Activated B cell treated with CpG ODN at 0.5 μM for 24 hours (primary cell): Measurements from ENCODE around the gene SOAT1. TPM values are rescaled to one million over a fixed set of nuclear protein-coding genes. Genes with fewer than 3 reads are reported as not detected.
A peak's percentile ranks its signal among the peaks of the same experiment; 100 is the strongest.
"Not testable (repeated sequence)": the region's sequence is repeated elsewhere in the genome, so short reads cannot be mapped to it uniquely, and the experiment has no call there.

Experiments
- ATAC-seq: fragments of 200-7000 bp; cut with Tn5 transposase; one replicate; pipeline ENCODE4 v1.10.0; 2021; ENCODE audit warnings: low read depth, mild to moderate bottlenecking, moderate library complexity
- CTCF ChIA-PET: fragments of 350-600 bp; sonication (Branson Sonifier 250); formaldehyde crosslinking; loops from one replicate; lab custom pipeline; 2021; ENCODE audit warnings: antibody characterized with exemption; lab: Charles Lee
- POLR2A ChIA-PET: fragments of 350-600 bp; sonication (Branson Sonifier 250); formaldehyde crosslinking; loops from one replicate; lab custom pipeline; 2021; ENCODE audit warnings: antibody characterized with exemption; lab: Charles Lee
- DNase-seq: peaks from one replicate; pipeline ENCODE4 v3.0.0; 2022
- H3K27ac Mint-ChIP-seq: one replicate; pipeline ENCODE4 v1.8.0; 2020; ENCODE audit warnings: mixed read lengths
- H3K27me3 Mint-ChIP-seq: one replicate; pipeline ENCODE4 v1.8.0; 2021; ENCODE audit warnings: mixed read lengths
- H3K36me3 Mint-ChIP-seq: one replicate; pipeline ENCODE4 v1.8.0; 2021; ENCODE audit warnings: low read depth, mixed read lengths
- H3K4me1 Mint-ChIP-seq: one replicate; pipeline ENCODE4 v1.8.0; 2021; ENCODE audit warnings: mixed read lengths
- H3K4me3 Mint-ChIP-seq: one replicate; pipeline ENCODE4 v1.8.0; 2020; ENCODE audit warnings: mild to moderate bottlenecking, mixed read lengths
- H3K9me3 Mint-ChIP-seq: one replicate; pipeline ENCODE4 v1.8.0; 2020; ENCODE audit warnings: mixed read lengths
- intact Hi-C: fragments of 100-400 bp; cut with micrococcal nuclease; formaldehyde crosslinking; loops from one replicate; pipeline ENCODE4 v1.15.1; 2024
- total RNA-seq: library from RNA; stranded (reverse); gene quantifications from 2 replicates; pipeline ENCODE4 v1.2.3, GENCODE V29; 2022
- TF ChIP-seq, protein P1 (sequence below): fragments of 200-600 bp; IDR thresholded peaks from one replicate; pipeline ENCODE4 v1.8.0; 2022; ENCODE audit warnings: antibody characterized with exemption, mild to moderate bottlenecking

Gene SOAT1
- total RNA-seq, result 17.3 and 20.0 TPM in 2 replicates

DNA sequence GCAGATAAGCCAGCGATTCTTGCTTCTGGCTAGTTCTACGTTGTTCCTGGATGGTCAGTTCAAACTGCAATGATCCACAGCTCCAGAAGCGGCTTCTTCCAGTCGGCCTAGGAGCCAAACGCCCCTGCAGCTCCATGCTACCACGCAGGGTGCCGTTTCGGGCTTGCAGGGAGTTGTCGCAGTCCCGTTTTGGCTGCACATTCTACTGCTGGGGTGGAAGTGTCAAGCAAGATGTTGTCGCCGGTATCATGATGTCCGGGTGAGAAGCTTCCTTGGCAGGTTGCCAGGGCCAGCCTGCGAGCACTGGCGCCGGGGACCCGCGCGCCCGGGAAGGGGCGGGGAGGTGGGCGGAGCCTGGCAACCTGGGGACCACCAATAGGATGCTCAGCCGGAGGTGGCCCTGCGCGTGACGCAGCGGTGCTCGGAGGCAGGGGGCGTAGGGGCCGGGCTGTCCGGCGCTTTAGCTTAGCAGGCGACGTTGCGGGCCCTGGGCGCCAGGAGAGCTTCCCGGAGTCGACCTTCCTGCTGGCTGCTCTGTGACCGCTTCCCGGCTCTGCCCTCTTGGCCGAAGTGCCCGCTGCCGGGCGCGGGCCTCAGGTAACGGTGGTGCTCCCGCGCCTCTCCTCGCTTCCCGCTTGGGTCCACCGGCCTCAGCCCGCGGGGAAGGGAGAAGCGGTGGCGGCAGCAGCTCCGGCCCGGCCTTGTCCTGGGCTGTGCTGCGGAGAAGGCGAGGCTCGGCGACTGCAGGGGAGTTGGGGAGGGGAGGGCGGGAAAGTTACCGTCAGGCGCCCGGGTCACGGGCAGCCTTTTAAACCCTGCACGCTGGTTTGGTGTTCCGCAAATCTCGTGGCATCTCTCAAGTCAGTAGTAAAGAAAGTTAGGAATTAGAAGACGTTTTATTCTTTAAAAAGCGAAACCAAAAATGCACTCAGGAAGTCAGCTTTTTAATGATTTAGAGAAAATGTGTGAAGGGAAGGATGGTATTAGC lies at the start of gene SOAT1:
TSS of gene SOAT1 (plus strand) at position 458 of the 988 bp plus-strand sequence. CDS start 8,888 bp downstream, outside the sequence.
- intact Hi-C loops, result loop anchor here (1.0 to 10.0 kb wide), 8 partner anchors 65 to 751 kb away; partner anchors contain the start of genes ABL2, AXDND1 and CEP350
- no peaks in the 10 kb centered on the region for H3K9me3 Mint-ChIP-seq
- ATAC-seq (peak; percentile 99), DNase-seq (peak; percentile 92)
- no peaks in the 10 kb centered on the region for H3K27me3 Mint-ChIP-seq
- H3K4me3 Mint-ChIP-seq, result peak within 1 kb of the TSS; percentile 97
- H3K27ac Mint-ChIP-seq, result peak within 1 kb of the TSS; percentile 93
- ChIA-PET CTCF (interaction anchor here (0.7 to 1.8 kb wide), 4 partner anchors 16 to 214 kb away, joined by 3 to 5 read pairs (median 4); no protein-coding TSS in a partner anchor), POLR2A (interaction anchor here (0.5 to 2.3 kb wide), 9 partner anchors 20 to 660 kb away, joined by 3 to 20 read pairs (median 3); partner anchors contain the start of genes ABL2 and AXDND1)
- H3K4me1 Mint-ChIP-seq, result peaks cover 44% of the 10 kb centered on the region
- H3K36me3 Mint-ChIP-seq, result peaks cover 4% of the 10 kb centered on the region
- TF ChIP-seq, protein P1, sequence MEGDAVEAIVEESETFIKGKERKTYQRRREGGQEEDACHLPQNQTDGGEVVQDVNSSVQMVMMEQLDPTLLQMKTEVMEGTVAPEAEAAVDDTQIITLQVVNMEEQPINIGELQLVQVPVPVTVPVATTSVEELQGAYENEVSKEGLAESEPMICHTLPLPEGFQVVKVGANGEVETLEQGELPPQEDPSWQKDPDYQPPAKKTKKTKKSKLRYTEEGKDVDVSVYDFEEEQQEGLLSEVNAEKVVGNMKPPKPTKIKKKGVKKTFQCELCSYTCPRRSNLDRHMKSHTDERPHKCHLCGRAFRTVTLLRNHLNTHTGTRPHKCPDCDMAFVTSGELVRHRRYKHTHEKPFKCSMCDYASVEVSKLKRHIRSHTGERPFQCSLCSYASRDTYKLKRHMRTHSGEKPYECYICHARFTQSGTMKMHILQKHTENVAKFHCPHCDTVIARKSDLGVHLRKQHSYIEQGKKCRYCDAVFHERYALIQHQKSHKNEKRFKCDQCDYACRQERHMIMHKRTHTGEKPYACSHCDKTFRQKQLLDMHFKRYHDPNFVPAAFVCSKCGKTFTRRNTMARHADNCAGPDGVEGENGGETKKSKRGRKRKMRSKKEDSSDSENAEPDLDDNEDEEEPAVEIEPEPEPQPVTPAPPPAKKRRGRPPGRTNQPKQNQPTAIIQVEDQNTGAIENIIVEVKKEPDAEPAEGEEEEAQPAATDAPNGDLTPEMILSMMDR, result no peak

DNA sequence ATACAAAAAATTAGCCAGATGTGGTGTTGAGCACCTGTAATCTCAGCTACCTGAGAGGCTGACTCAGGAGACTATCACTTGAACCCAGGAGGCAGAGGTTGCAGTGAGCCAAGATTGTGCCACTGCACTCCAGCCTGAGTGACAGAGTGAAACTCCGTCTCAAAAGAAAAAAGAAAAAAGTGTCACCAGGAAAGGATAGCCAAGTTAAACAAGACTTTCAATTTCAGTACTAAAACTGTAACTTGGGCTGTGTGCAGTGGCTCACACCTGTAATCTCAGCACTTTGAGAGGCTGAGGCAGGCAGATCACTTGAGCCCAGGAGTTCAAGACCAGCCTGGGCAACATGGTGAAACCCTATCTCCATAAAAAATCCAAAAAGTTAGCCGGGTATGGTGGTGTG lies 48.2 kb upstream of the SOAT1 start:
- ATAC-seq, H3K27me3 Mint-ChIP-seq, H3K4me1 Mint-ChIP-seq, H3K36me3 Mint-ChIP-seq, intact Hi-C loops, DNase-seq, H3K27ac Mint-ChIP-seq, CTCF ChIA-PET, H3K9me3 Mint-ChIP-seq, H3K4me3 Mint-ChIP-seq, POLR2A ChIA-PET: not testable (repeated sequence)

DNA sequence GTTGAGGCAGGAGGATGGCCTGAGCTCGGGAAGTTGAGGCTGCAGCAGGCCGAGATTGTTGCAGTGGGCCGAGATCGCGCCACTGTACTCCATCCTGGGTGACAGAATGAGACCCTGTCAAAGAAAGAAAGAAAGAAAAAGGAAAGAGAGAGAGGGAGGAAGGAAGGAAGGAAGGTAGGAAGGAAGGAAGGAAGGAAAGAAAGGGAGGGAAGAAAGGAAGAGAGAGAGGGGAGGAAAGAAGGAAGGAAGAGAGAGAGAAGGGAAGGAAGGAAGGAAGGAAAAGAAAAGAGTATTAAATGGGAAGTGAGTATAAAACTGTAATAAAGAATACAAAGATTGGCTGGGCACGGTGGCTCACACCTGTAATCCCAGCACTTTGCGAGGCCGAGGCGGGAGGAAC lies 45.7 kb upstream of the SOAT1 start:
- ChIA-PET CTCF (no interaction called here), POLR2A (no interaction called here)
- Mint-ChIP-seq H3K4me3 (no peak overlapping the region), H3K9me3 (no peaks in the 10 kb centered on the region), H3K36me3 (no peaks in the 10 kb centered on the region), H3K27ac (no peak overlapping the region), H3K4me1 (no peaks in the 10 kb centered on the region), H3K27me3 (no peaks in the 10 kb centered on the region)
- intact Hi-C loops, result no loop called here
- TF ChIP-seq, protein P1, result no peak
- no peak for ATAC-seq
- no peak for DNase-seq

DNA sequence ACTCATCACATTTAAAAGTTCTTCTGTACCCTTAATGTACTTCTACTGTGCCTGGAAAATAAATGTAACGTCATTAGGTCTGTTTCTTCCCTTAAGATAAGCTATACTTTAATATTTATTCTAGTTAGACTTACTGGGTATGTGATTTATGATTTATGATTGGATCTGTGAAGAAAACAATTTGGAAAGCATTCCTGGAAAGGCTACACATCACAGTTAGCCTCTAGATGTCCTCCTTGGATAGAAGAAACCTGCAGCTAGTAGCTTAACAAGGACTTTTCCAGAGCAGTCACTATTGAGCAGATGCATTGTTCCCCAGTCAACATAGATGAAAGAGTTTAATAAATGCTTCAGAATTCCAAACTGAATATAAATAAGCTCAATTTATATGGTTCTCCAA lies 41.9 kb upstream of the SOAT1 start:
- Mint-ChIP-seq H3K27ac (no peak overlapping the region), H3K4me1 (no peaks in the 10 kb centered on the region), H3K4me3 (no peak overlapping the region), H3K9me3 (no peaks in the 10 kb centered on the region), H3K27me3 (no peaks in the 10 kb centered on the region), H3K36me3 (no peaks in the 10 kb centered on the region)
- TF ChIP-seq, protein P1, result no peak
- DNase-seq, result no peak
- intact Hi-C loops, result loop anchor here (1.0 kb wide), 1 partner anchor 118 kb away; no protein-coding TSS in a partner anchor
- POLR2A ChIA-PET, result interaction anchor here (0.9 kb wide), 1 partner anchor 115 kb away, joined by 5 read pairs; no protein-coding TSS in a partner anchor
- no peak for ATAC-seq
- CTCF ChIA-PET, result interaction anchor here (0.7 to 1.2 kb wide), 3 partner anchors 42 to 558 kb away, joined by 3 to 5 read pairs (median 3); partner anchors contain the start of gene SOAT1

DNA sequence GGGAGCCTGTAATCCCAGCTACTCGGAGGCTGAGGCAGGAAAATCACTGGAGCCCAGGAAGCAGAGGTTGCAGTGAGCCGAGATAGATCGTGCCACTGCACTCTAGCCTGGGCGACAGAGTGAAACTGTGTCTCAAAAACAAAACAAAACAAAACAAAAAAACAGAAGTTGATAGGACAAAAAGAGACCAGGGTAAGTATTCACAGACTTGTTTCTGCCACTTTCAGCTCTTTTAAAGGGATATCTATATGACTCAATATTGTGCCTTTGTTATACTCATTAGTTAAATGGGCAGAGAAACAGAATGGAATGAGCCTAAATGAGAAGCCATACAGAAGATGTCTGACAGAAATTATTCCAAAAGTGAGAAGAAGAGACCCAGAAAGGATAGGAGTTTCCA lies 41.0 kb upstream of the SOAT1 start:
- no peaks in the 10 kb centered on the region for H3K9me3 Mint-ChIP-seq
- ChIA-PET POLR2A (interaction anchor here (0.9 kb wide), 1 partner anchor 114 kb away, joined by 5 read pairs; no protein-coding TSS in a partner anchor), CTCF (interaction anchor here (1.2 kb wide), 1 partner anchor 557 kb away, joined by 5 read pairs; no protein-coding TSS in a partner anchor)
- ATAC-seq (no peak), DNase-seq (no peak)
- H3K27ac Mint-ChIP-seq, result no peak overlapping the region
- TF ChIP-seq, protein P1, result no peak
- H3K27me3 Mint-ChIP-seq, result no peaks in the 10 kb centered on the region
- intact Hi-C loops, result no loop called here
- H3K4me1 Mint-ChIP-seq, result no peaks in the 10 kb centered on the region
- no peak overlapping the region for H3K4me3 Mint-ChIP-seq
- H3K36me3 Mint-ChIP-seq, result no peaks in the 10 kb centered on the region
